Mesendoderm (in vitro differentiated cells): ENCODE data around the gene IL20RB.
A peak's percentile ranks its signal among the peaks of the same experiment; 100 is the strongest.

Source experiments
- DNase-seq: peaks from one replicate; pipeline ENCODE4 v3.0.0; 2013
- H2AK5ac ChIP-seq: 2 replicates; pipeline ENCODE4 v1.6.1; 2013; ENCODE audit warnings: low read length, inconsistent platforms
- H2BK120ac ChIP-seq: 2 replicates; pipeline ENCODE4 v1.6.1; 2013; ENCODE audit warnings: low read depth, mild to moderate bottlenecking, low read length, moderate library complexity, mixed read lengths
- H2BK15ac ChIP-seq: replicated peaks from 2 replicates; pipeline ENCODE4 v1.6.1; 2013; ENCODE audit warnings: low read depth, mild to moderate bottlenecking, moderate library complexity
- H2BK5ac ChIP-seq: 2 replicates; pipeline ENCODE4 v1.6.1; 2013; ENCODE audit warnings: low read length, inconsistent platforms
- H3K18ac ChIP-seq: 2 replicates; pipeline ENCODE4 v1.6.1; 2013; ENCODE audit warnings: mild to moderate bottlenecking, low read length, mixed read lengths
- H3K23ac ChIP-seq: one replicate; pipeline ENCODE4 v1.6.1; 2013; ENCODE audit warnings: low read length
- H3K27ac ChIP-seq: 2 replicates; pipeline ENCODE4 v1.5.1; 2013; ENCODE audit warnings: low read depth, mild to moderate bottlenecking, inconsistent platforms, low read length, moderate library complexity
- H3K27me3 ChIP-seq: 2 replicates; pipeline ENCODE4 v1.6.1; 2013; ENCODE audit warnings: low read length, control low read depth, mild to moderate bottlenecking, inconsistent platforms; ENCODE audit not compliant: insufficient read depth, poor library complexity
- H3K36me3 ChIP-seq: 2 replicates; pipeline ENCODE4 v1.6.1; 2013; ENCODE audit warnings: low read length, inconsistent platforms; ENCODE audit not compliant: control insufficient read depth, insufficient read depth
- H3K4ac ChIP-seq: one replicate; pipeline ENCODE4 v1.6.1; 2013; ENCODE audit warnings: low read depth, mild to moderate bottlenecking, low read length, moderate library complexity
- H3K4me1 ChIP-seq: 2 replicates; pipeline ENCODE4 v1.6.1; 2013; ENCODE audit warnings: low read depth, low read length, inconsistent platforms; ENCODE audit not compliant: control insufficient read depth
- H3K4me2 ChIP-seq: 2 replicates; pipeline ENCODE4 v1.6.1; 2013; ENCODE audit warnings: low read length
- H3K4me3 ChIP-seq: 2 replicates; pipeline ENCODE4 v1.5.1; 2013; ENCODE audit warnings: mild to moderate bottlenecking, low read length
- H3K56ac ChIP-seq: one replicate; pipeline ENCODE4 v1.6.1; 2013; ENCODE audit warnings: low read length
- H3K79me1 ChIP-seq: 2 replicates; pipeline ENCODE4 v1.6.1; 2013; ENCODE audit warnings: low read length, inconsistent platforms
- H3K79me2 ChIP-seq: 2 replicates; pipeline ENCODE4 v1.6.1; 2013; ENCODE audit warnings: mild to moderate bottlenecking, low read length; ENCODE audit not compliant: control insufficient read depth, insufficient read depth
- H3K9ac ChIP-seq: 2 replicates; pipeline ENCODE4 v1.6.1; 2013; ENCODE audit warnings: low read length, inconsistent platforms
- H4K5ac ChIP-seq: one replicate; pipeline ENCODE4 v1.6.1; 2013; ENCODE audit warnings: low read length
- H4K8ac ChIP-seq: one replicate; pipeline ENCODE4 v1.6.1; 2013; ENCODE audit warnings: low read depth, mild to moderate bottlenecking, control low read depth, low read length, moderate library complexity
- WGBS: extraction: QIAGEN DNeasy Blood & Tissue Kit; methylation state at CpG from one replicate; pipeline ENCODE4 v1.1.7; 2013; ENCODE audit warnings: low lambda C conversion rate, missing lambda C conversion rate; ENCODE audit not compliant: insufficient coverage; ENCODE audit errors: extremely low coverage; 5-methylcytosine and 5-hydroxymethylcytosine counted together

The IL20RB gene

GRCh38 chr3:137026701-137027100 is 68.9 kb downstream of the IL20RB start:
- no peaks in the 10 kb centered on the region for H3K79me2 ChIP-seq
- no peak overlapping the region for H3K4me3 ChIP-seq
- no peak overlapping the region for H4K5ac ChIP-seq
- no peak overlapping the region for H4K8ac ChIP-seq
- no peak overlapping the region for H3K9ac ChIP-seq
- no CpG with 5 or more reads among the region's 3 CpGs for WGBS
- no peak overlapping the region for H3K56ac ChIP-seq
- DNase-seq = no peak
- H3K4ac ChIP-seq = no peak overlapping the region
- H2BK5ac ChIP-seq = no peak overlapping the region
- no peak overlapping the region for H3K4me2 ChIP-seq
- H3K18ac ChIP-seq = no peak overlapping the region
- no peaks in the 10 kb centered on the region for H3K79me1 ChIP-seq
- H2BK120ac ChIP-seq = no peak overlapping the region
- H3K27me3 ChIP-seq = no peaks in the 10 kb centered on the region
- H3K27ac ChIP-seq = no peak overlapping the region
- H3K36me3 ChIP-seq = no peaks in the 10 kb centered on the region
- no peak overlapping the region for H2BK15ac ChIP-seq
- peaks cover 2% of the 10 kb centered on the region for H3K4me1 ChIP-seq
- H2AK5ac ChIP-seq = no peak overlapping the region
- no peak overlapping the region for H3K23ac ChIP-seq

GRCh38 chr3:137032465-137033120 is 74.8 kb downstream of the IL20RB start:
- H2AK5ac ChIP-seq = no peak overlapping the region
- no peaks in the 10 kb centered on the region for H3K27me3 ChIP-seq
- no peaks in the 10 kb centered on the region for H3K79me2 ChIP-seq
- peaks cover 12% of the 10 kb centered on the region for H3K4me1 ChIP-seq
- no CpG with 5 or more reads among the region's 31 CpGs for WGBS
- H4K8ac ChIP-seq = no peak overlapping the region
- H3K4ac ChIP-seq = no peak overlapping the region
- DNase-seq = peak; percentile 97
- no peaks in the 10 kb centered on the region for H3K79me1 ChIP-seq
- H2BK15ac ChIP-seq = no peak overlapping the region
- peak overlapping the region; percentile 1 for H3K4me3 ChIP-seq
- H2BK120ac ChIP-seq = no peak overlapping the region
- H3K9ac ChIP-seq = peak overlapping the region; percentile 4
- H3K23ac ChIP-seq = no peak overlapping the region
- no peak overlapping the region for H4K5ac ChIP-seq
- peak overlapping the region; percentile 37 for H3K4me2 ChIP-seq
- H3K56ac ChIP-seq = peak overlapping the region; percentile 81
- no peaks in the 10 kb centered on the region for H3K36me3 ChIP-seq
- peak overlapping the region; percentile 53 for H3K27ac ChIP-seq
- H2BK5ac ChIP-seq = peak overlapping the region; percentile 72
- no peak overlapping the region for H3K18ac ChIP-seq

- H3K9ac ChIP-seq = no peak overlapping the region
- no peaks in the 10 kb centered on the region for H3K79me1 ChIP-seq
- H3K79me2 ChIP-seq = no peaks in the 10 kb centered on the region
- peaks cover 12% of the 10 kb centered on the region for H3K4me1 ChIP-seq
- no peak overlapping the region for H3K18ac ChIP-seq
- no peak overlapping the region for H4K5ac ChIP-seq
- no peaks in the 10 kb centered on the region for H3K27me3 ChIP-seq
- H3K4ac ChIP-seq = no peak overlapping the region
- no peak overlapping the region for H2BK15ac ChIP-seq
- H3K4me2 ChIP-seq = no peak overlapping the region
- no peaks in the 10 kb centered on the region for H3K36me3 ChIP-seq
- no peak overlapping the region for H3K56ac ChIP-seq
- H2AK5ac ChIP-seq = no peak overlapping the region
- peak; percentile 76 for DNase-seq
- no peak overlapping the region for H2BK5ac ChIP-seq
- no peak overlapping the region for H3K23ac ChIP-seq
- no peak overlapping the region for H4K8ac ChIP-seq
- WGBS = no CpG with 5 or more reads among the region's 5 CpGs
- no peak overlapping the region for H2BK120ac ChIP-seq
- H3K27ac ChIP-seq = no peak overlapping the region
- no peak overlapping the region for H3K4me3 ChIP-seq
These were observed 77.8 kb downstream of the IL20RB start for GRCh38 chr3:137035631-137036030.

GRCh38 chr3:137039570-137039969 is 81.8 kb downstream of the IL20RB start:
- Histone ChIP-seq H3K4me1 (peaks cover 3% of the 10 kb centered on the region), H3K23ac (no peak overlapping the region), H3K4me2 (no peak overlapping the region), H2AK5ac (no peak overlapping the region), H3K36me3 (no peaks in the 10 kb centered on the region), H4K5ac (no peak overlapping the region), H3K79me2 (no peaks in the 10 kb centered on the region), H3K4me3 (no peak overlapping the region), H3K4ac (no peak overlapping the region), H3K18ac (no peak overlapping the region), H3K9ac (no peak overlapping the region), H4K8ac (no peak overlapping the region), H3K56ac (no peak overlapping the region), H2BK120ac (no peak overlapping the region), H2BK15ac (no peak overlapping the region), H2BK5ac (no peak overlapping the region), H3K79me1 (no peaks in the 10 kb centered on the region), H3K27me3 (no peaks in the 10 kb centered on the region), H3K27ac (no peak overlapping the region)
- no peak for DNase-seq

- no peak overlapping the region for H3K18ac ChIP-seq
- H3K79me2 ChIP-seq = no peaks in the 10 kb centered on the region
- H3K4me1 ChIP-seq = peaks cover 3% of the 10 kb centered on the region
- H3K9ac ChIP-seq = no peak overlapping the region
- no peak overlapping the region for H2BK120ac ChIP-seq
- no peak overlapping the region for H2AK5ac ChIP-seq
- no peak overlapping the region for H2BK5ac ChIP-seq
- H3K27me3 ChIP-seq = no peaks in the 10 kb centered on the region
- WGBS = no CpG with 5 or more reads among the region's 2 CpGs
- H2BK15ac ChIP-seq = no peak overlapping the region
- no peak overlapping the region for H4K8ac ChIP-seq
- H3K79me1 ChIP-seq = no peaks in the 10 kb centered on the region
- H3K23ac ChIP-seq = no peak overlapping the region
- no peak overlapping the region for H3K27ac ChIP-seq
- no peak overlapping the region for H3K4me2 ChIP-seq
- no peak overlapping the region for H3K4me3 ChIP-seq
- no peaks in the 10 kb centered on the region for H3K36me3 ChIP-seq
- H4K5ac ChIP-seq = no peak overlapping the region
- no peak overlapping the region for H3K56ac ChIP-seq
- DNase-seq = peak; percentile 64
- no peak overlapping the region for H3K4ac ChIP-seq
These were observed 83.5 kb downstream of the IL20RB start for GRCh38 chr3:137041251-137041650.

- Histone ChIP-seq H3K4ac (no peak overlapping the region), H2BK15ac (no peak overlapping the region), H2BK5ac (no peak overlapping the region), H2BK120ac (no peak overlapping the region), H3K56ac (no peak overlapping the region), H3K79me1 (no peaks in the 10 kb centered on the region), H3K79me2 (no peaks in the 10 kb centered on the region), H3K27ac (no peak overlapping the region), H3K23ac (no peak overlapping the region), H3K36me3 (no peaks in the 10 kb centered on the region), H3K4me2 (no peak overlapping the region), H3K4me1 (peaks cover 3% of the 10 kb centered on the region), H2AK5ac (no peak overlapping the region), H3K18ac (no peak overlapping the region), H3K9ac (no peak overlapping the region), H4K5ac (no peak overlapping the region), H3K27me3 (no peaks in the 10 kb centered on the region), H4K8ac (no peak overlapping the region), H3K4me3 (no peak overlapping the region)
- DNase-seq = no peak
- no CpG with 5 or more reads among the region's 4 CpGs for WGBS
These were observed 83.9 kb downstream of the IL20RB start for GRCh38 chr3:137041686-137042085.
